Right cardiac atrium (tissue), 5 donors: ENCODE measurements around the gene EMD. TPM values are rescaled to one million over a fixed set of nuclear protein-coding genes. Genes with fewer than 3 reads are reported as not detected.

Experiments
- ATAC-seq, 2 donors: fragments of 200-7000 bp; cut with Tn5 transposase; one replicate each; pipeline versions ENCODE4 v1.8.0 to v1.9.1; 2020; ENCODE audit warnings: moderate library complexity in 2 of 2, mild to moderate bottlenecking in 1 of 2
- DNase-seq, 3 donors: peaks; one replicate each; pipeline ENCODE4 v3.0.0-alpha.2; 2020
- H3K27ac ChIP-seq: one replicate; pipeline ENCODE4 v1.5.1; 2013; ENCODE audit warnings: mild to moderate bottlenecking, low read length, control low read depth, moderate library complexity
- H3K27me3 ChIP-seq: one replicate; pipeline ENCODE4 v1.6.1; 2013; ENCODE audit not compliant: control insufficient read depth, insufficient read depth
- H3K4me1 ChIP-seq: one replicate; pipeline ENCODE4 v1.6.1; 2013; ENCODE audit warnings: low read length; ENCODE audit not compliant: control insufficient read depth, insufficient read depth
- H3K4me3 ChIP-seq: one replicate; pipeline ENCODE4 v1.5.1; 2013; ENCODE audit warnings: low read length, control low read depth
- H3K9me3 ChIP-seq: one replicate; pipeline ENCODE4 v1.6.1; 2013; ENCODE audit warnings: low read length; ENCODE audit not compliant: control insufficient read depth
- WGBS: extraction: QIAGEN DNeasy Blood & Tissue Kit; methylation state at CpG from one replicate; pipeline ENCODE4 v1.1.7; 2013; 5-methylcytosine and 5-hydroxymethylcytosine counted together
- intact Hi-C, 4 donors: fragments of 100-400 bp; cut with DNase I; formaldehyde crosslinking; loops; one replicate each; pipeline versions ENCODE4 v1.11.0 to v1.14.0; 2022 to 2023
- polyA plus RNA-seq: library from polyadenylated mRNA; stranded (reverse); fragments of 200-250 nt; gene quantifications from one replicate; pipeline ENCODE4 v1.2.3, GENCODE V29; 2013
- total RNA-seq, 4 donors: library from RNA; stranded (reverse); fragmentation: NEBNext Ultra II Directional; extraction: Animal tissue kit (Norgen Biotek cat#: 25700); gene quantifications; one replicate each; pipeline ENCODE4 v1.2.1, GENCODE V29; 2021
- donor health status: healthy with polysubstance abuse.
- donor health status: DM: no; HTN: yes; CAD: no.
- donor health status: DM: no; HTN: no; CAD: no.
- donor health status: DM: no; HTN: yes; CAD: no; lungs with severe emphysema.
- donor health status: DM: yes; HTN: yes; CAD: no.

EMD gene
- total and polyA plus RNA-seq, 5 donors: 58.5 to 86.1 (median 60.6) TPM

DNA sequence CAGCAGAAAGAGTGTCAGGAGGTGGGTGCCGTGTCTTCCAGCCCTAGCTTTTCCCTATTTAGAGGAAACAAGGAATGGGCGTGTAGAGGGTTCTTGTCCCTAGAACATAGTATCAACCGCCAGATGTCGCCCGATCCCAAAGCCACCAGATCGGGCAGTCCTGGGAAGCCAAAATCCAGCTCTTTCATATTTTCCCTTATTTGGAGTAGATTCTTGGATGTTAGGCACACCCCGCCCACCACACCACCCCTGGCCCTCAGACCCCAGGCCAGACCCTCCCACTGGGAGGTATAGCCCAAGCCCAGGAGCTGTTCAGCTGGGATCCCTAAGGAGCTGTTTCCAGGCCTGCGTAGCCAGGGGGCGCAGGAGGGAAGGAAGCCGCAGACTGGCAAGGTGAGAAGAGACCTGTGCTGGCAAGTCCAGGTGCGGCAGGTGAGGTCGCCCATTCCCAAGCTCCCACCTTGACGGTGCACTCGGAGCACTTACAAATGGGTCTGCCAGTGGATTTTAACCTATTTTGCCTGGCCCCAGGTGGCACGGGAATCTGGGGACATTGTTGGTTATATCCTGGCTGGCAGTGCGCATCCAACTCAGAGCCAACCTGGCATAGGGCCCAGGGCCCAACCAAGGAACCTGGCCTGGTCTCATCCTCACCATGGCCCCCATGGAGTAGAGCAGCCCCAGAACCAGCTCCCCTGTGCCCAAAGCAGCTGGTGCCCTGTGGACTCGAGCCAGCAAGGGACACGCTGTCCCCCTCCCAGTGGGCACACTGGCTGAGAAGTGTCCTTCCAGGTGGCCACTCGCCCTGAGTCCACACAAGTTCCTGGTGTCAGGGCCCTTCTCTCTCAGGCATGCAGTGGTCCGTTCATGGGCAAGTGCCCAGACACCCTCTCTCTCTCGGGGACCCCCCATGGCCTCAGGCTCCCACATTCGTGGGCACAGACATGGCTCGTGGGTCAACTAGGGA lies 5.5 kb upstream of the EMD start:
- 6% methylated on average over 23 of the region's 23 CpGs for WGBS
- no peaks in the 10 kb centered on the region for H3K4me1 ChIP-seq
- ATAC-seq: peak in 1 of 2 donors; percentile 0
- no peaks in the 10 kb centered on the region for H3K27me3 ChIP-seq
- intact Hi-C loops: no loop called here
- H3K9me3 ChIP-seq: no peaks in the 10 kb centered on the region
- H3K27ac ChIP-seq: peak overlapping the region; percentile 43
- peak overlapping the region; percentile 23 for H3K4me3 ChIP-seq
- DNase-seq: peak; percentile 71 to 85 (median 76)

DNA sequence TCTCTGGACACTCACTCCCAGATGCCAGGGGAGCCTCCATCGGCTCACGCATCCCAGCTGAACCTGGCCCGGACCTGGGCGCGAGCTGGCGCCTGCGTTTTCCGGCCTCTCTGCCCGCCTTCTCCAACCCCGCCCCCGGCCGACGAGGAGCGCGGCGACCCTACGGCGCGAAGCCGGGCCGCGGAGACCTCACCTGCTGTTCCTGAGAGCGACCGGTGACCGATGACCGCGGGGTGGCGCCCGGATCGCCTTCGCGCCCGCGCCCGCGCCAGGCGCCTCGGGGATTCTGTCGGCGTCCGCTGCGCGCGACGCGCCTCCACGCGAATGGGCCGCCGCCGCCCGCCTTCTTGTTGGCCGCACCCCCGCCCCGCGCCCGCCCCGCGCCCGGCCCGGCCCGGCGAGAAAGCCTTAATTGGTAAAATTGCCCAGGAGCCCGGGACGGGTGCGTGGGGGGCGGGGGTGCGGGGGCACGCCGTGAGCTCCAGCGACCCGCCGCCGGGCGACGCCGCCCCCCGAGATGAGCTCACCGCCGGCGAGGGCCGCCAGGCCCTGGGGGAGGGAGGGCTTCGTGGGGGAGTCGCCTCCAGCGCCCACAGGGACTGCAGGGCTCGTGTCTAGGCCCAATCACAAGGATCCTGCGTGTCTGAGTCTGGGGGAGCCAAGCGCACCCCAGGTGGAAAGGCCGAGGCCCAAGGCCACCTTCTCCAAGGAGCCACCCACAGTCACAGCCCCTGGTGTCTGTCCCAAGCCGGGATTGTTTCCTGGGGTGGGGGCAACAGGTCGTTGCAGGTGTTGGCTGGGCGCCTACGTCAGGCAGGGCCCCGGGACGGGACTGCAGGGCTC lies 4.6 kb upstream of the EMD start, which contains the start of gene FLNA:
TSS of gene FLNA (minus strand) at position 322 of the 843 bp plus-strand sequence. CDS start 3,389 bp downstream, outside the sequence.
- intact Hi-C loops: no loop called here
- peak in 2 of 3 donors; percentile 82 for DNase-seq
- ATAC-seq: no peak
- Histone ChIP-seq H3K9me3 (no peaks in the 10 kb centered on the region), H3K4me1 (no peaks in the 10 kb centered on the region), H3K27ac (peak within 1 kb of the TSS; percentile 61), H3K27me3 (no peaks in the 10 kb centered on the region), H3K4me3 (peak within 1 kb of the TSS; percentile 23)
- WGBS: 5% methylated on average over 95 of the region's 95 CpGs

DNA sequence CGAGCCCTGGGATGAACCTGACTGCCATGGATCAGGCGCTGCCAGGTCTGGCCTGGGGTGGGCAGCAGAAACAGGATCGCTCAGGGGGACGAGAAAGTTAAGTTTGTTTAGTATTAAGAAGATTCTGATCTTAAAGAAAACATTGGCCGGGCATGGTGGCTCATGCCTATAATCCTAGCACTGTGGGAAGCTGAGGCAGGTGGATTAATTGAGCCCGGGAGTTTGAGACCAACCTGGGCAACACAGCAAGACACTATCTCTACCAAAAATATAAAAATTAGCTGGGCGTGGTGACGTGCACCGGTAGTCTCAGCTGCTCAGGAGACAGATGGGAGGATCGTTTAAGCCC lies 4.0 kb upstream of the EMD start:
- Histone ChIP-seq H3K4me3 (no peak overlapping the region), H3K4me1 (no peaks in the 10 kb centered on the region), H3K27ac (peak overlapping the region; percentile 61), H3K27me3 (no peaks in the 10 kb centered on the region), H3K9me3 (no peaks in the 10 kb centered on the region)
- intact Hi-C loops: no loop called here
- 71% methylated on average over 10 of the region's 10 CpGs for WGBS
- ATAC-seq (no peak), DNase-seq (no peak)

DNA sequence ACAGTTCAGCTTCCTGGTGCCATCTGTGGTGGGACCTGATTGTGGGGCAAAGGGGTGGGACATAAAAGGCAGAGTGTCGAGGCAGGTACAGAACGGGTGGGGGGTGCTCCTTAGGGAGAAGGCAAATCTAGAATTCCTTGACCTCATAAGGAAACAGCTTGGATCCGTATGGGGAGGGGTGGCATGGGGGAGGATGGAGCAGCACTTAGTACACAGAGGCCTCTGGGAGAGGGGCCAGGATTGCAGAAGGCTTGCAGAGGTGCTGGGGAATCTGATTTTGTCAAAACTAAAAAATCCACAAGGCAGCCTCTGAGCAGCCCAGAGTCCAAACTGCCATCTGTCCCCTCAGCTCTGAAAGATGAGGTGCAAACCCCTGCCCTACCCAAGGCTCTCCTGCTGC lies 2.3 kb upstream of the EMD start:
- H3K4me1 ChIP-seq: no peaks in the 10 kb centered on the region
- 68% methylated on average over 3 of the region's 3 CpGs for WGBS
- intact Hi-C loops: no loop called here

DNA sequence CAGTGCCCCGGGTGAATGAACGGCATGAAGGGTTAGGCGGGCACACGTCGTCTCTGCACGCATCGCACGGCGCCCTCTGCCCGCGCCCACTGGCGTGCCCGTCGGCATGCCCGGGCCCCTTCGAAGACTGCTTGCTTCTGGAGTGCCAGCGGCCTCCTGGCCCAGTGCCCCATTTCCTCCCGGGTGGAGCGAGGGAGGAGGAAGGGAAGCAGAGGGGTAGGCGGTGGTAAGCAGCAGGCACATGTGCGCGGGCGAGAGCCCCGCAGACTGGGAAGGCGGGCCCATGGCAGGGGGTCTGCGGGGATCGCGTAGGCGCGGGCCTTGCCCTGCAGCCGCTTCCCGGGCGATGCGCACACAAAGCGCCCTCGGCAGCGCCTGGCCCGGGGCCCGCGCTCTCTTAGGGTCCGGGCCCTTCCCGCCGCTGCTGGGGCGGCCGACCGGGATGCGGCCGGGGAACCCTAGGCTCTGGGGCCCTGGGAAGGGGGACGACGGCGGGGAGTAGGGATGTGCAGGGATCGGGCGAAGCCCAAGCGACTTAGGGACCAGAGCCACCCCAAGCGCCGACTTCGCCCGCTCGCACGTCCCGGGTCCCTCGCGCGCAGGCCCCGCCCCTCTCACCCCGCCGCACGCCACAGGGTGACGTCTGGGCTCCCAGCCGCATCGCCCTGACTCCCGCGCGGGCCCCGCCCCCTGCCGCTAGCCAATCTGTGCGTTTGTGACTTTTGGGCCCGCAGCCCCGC lies 866 bp upstream of the EMD start:
- peak; percentile 10 to 20 for ATAC-seq
- intact Hi-C loops: no loop called here

More for the DNA sequence above, 2.3 kb upstream of the EMD start:
- ATAC-seq: no peak
- Histone ChIP-seq H3K27ac (peak overlapping the region; percentile 30), H3K9me3 (no peaks in the 10 kb centered on the region), H3K27me3 (no peaks in the 10 kb centered on the region), H3K4me3 (no peak overlapping the region)
- DNase-seq: no peak

DNA sequence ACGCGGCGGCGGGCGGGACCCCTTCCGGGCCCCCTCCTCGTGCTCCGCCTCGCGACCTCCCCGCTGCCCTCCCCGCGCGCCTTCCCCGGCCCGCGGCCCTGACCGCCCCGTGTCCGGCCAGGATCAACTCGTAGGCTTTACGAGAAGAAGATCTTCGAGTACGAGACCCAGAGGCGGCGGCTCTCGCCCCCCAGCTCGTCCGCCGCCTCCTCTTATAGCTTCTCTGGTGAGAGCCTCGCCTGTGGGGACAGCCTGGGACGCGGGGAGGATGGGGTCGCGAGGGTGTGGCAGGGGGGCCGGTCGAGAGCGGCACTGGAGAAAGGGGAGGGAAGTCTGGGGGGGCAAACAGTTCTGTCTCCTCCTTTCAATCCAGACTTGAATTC lies 465 bp downstream of the EMD start:
- no peak for DNase-seq
- Histone ChIP-seq H3K27ac (peak overlapping the region; percentile 99), H3K27me3 (no peaks in the 10 kb centered on the region), H3K9me3 (no peaks in the 10 kb centered on the region), H3K4me1 (no peaks in the 10 kb centered on the region), H3K4me3 (peak overlapping the region; percentile 92)
- intact Hi-C loops: no loop called here
- no peak for ATAC-seq
- under 1% methylated on average over 38 of the region's 38 CpGs for WGBS

More for the DNA sequence above, 866 bp upstream of the EMD start:
- under 1% methylated on average over 76 of the region's 79 CpGs for WGBS
- Histone ChIP-seq H3K27ac (peak overlapping the region; percentile 94), H3K9me3 (no peaks in the 10 kb centered on the region), H3K27me3 (no peaks in the 10 kb centered on the region), H3K4me1 (no peaks in the 10 kb centered on the region), H3K4me3 (peak overlapping the region; percentile 39)
- peak; percentile 74 to 88 (median 85) for DNase-seq

DNA sequence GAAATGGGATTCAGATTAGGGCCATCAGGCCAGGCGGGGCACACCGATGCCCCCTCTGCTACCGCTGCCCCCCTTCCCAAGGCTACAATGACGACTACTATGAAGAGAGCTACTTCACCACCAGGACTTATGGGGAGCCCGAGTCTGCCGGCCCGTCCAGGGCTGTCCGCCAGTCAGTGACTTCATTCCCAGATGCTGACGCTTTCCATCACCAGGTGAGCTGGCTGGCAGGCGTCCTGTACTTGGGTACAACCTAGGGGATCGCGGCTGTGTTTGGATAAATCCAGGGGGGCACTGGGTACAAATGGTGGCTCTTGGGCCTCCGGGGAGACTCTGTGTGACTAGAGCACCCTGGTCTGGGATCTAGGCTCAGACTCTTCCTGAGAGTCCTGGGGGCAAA lies 1.1 kb downstream of the EMD start:
- H3K9me3 ChIP-seq: no peaks in the 10 kb centered on the region
- no peaks in the 10 kb centered on the region for H3K4me1 ChIP-seq
- peak overlapping the region; percentile 92 for H3K4me3 ChIP-seq
- no peaks in the 10 kb centered on the region for H3K27me3 ChIP-seq
- no peak for ATAC-seq
- DNase-seq: peak in 1 of 3 donors; percentile 47
- peak overlapping the region; percentile 99 for H3K27ac ChIP-seq
- WGBS: 32% methylated on average over 13 of the region's 13 CpGs
- intact Hi-C loops: no loop called here

DNA sequence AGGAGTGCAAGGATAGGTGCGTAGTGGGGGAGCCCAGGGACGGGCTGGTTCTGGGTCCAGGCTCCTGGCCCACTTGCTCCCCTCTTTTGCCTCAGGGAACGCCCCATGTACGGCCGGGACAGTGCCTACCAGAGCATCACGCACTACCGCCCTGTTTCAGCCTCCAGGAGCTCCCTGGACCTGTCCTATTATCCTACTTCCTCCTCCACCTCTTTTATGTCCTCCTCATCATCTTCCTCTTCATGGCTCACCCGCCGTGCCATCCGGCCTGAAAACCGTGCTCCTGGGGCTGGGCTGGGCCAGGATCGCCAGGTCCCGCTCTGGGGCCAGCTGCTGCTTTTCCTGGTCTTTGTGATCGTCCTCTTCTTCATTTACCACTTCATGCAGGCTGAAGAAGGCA lies 1.7 kb downstream of the EMD start:
- Histone ChIP-seq H3K27ac (no peak overlapping the region), H3K9me3 (no peaks in the 10 kb centered on the region), H3K4me3 (no peak overlapping the region), H3K4me1 (no peaks in the 10 kb centered on the region), H3K27me3 (no peaks in the 10 kb centered on the region)
- 70% methylated on average over 14 of the region's 14 CpGs for WGBS
- intact Hi-C loops: no loop called here
- no peak for DNase-seq
- ATAC-seq: no peak

DNA sequence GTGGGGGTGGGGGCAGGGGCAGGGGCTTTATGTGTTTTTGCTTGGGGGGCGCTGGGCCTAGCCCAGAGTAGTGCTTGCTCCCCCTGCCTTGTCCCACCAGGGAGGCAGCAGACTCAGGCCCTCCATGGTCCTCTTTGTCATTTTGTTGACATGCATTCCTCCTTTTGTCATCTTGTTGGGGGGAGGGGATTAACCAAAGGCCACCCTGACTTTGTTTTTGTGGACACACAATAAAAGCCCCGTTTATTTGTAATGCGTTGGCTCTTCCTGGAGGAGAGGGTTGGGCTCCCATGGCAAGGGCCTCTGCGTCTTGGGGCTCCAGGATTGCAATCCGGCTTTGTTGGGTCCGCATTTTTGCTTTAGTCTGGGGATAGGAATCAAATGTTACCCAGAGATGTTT lies 2.2 kb downstream of the EMD start:
- no peaks in the 10 kb centered on the region for H3K27me3 ChIP-seq
- WGBS: 80% methylated on average over 6 of the region's 6 CpGs
- DNase-seq (no peak), ATAC-seq (no peak)
- intact Hi-C loops: no loop called here
- H3K9me3 ChIP-seq: no peaks in the 10 kb centered on the region
- no peak overlapping the region for H3K4me3 ChIP-seq
- H3K4me1 ChIP-seq: no peaks in the 10 kb centered on the region
- no peak overlapping the region for H3K27ac ChIP-seq

DNA sequence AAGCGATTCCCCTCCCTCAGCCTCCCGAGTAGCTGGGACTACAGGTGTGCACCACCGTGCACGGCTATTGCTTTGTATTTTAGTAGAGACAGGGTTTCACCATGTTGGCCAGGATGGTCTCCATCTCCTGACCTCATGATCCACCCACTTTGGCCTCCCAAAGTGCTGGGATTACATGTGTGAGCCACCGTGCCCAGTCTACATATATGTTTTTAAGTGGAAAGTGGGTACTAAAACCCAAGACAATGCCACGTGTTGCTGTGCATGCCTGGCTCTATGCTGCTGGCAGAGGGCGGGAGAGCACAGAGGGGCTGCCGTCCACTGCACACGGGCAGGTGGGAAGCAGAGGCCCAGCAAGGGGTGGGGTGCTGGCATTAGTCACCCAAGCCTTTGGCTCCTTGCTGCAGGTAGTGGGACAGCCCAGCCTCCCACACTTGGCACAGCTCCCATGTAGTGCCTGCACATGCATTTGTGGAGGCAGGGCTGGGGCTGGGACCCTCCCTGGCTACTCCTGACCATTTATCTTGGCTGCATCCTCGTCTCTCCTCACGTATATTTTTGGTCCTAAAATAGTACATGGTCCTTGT lies 3.5 kb downstream of the EMD start:
- intact Hi-C loops: no loop called here
- Histone ChIP-seq H3K4me3 (no peak overlapping the region), H3K4me1 (no peaks in the 10 kb centered on the region), H3K27me3 (no peaks in the 10 kb centered on the region), H3K9me3 (no peaks in the 10 kb centered on the region), H3K27ac (no peak overlapping the region)
- DNase-seq (peak in 2 of 3 donors; percentile 21 to 35), ATAC-seq (no peak)
- 75% methylated on average over 11 of the region's 11 CpGs for WGBS
